ENCODE measurements around the gene BNIP3. TPM values are rescaled to one million over a fixed set of nuclear protein-coding genes. Genes with fewer than 3 reads are reported as not detected.
A peak's percentile ranks its signal among the peaks of the same experiment; 100 is the strongest.

The BNIP3 gene
- total and polyA plus RNA-seq, 2 of the 8 experiments (the other 6 are each of a cell fraction or from before 2014, with no cell fraction given) = 25.8 to 58.9 TPM

- TF ChIP-seq CHD7 (IDR thresholded peaks at IDR 0.05; ENCODE audit: insufficient replicate concordance, low read length) (no peak), SP2 (IDR thresholded peaks at IDR 0.05; ENCODE audit: low read length) (no peak), SIN3A (conservative IDR thresholded peaks at IDR 0.05 in 1 of 2, IDR thresholded peaks at IDR 0.05 in 1 of 2; ENCODE audit: low read depth in 1 of 2, low read length in 2 of 2) (no peak), CREB1 (IDR thresholded peaks at IDR 0.05) (peak; percentile 8; the same call in 1 of the 2 replicates), FOSL1 (IDR thresholded peaks at IDR 0.05; ENCODE audit: insufficient read depth, low read depth, low read length) (no peak), SUZ12 (IDR thresholded peaks at IDR 0.05; ENCODE audit: low read length) (peak; percentile 37; the same call in 1 of the 2 replicates), USF2 (IDR thresholded peaks at IDR 0.05; ENCODE audit: low read length) (no peak), NRF1 (IDR thresholded peaks at IDR 0.05; ENCODE audit: low read depth, low read length) (peak; percentile 83), BRCA1 (IDR thresholded peaks at IDR 0.05; ENCODE audit: low read depth, low read length) (no peak)
Measured at GRCh38 chr10:131981429-131982184, at the start of gene BNIP3 (continued).
